GM23338 (cell line): ENCODE data around the gene CACNA1F. TPM values are rescaled to one million over a fixed set of nuclear protein-coding genes. Genes with fewer than 3 reads are reported as not detected.

Experiments
- ATAC-seq: fragments of 200-7000 bp; cut with Tn5 transposase; 3 replicates; pipeline ENCODE4 v1.9.1; 2020
- DNase-seq: peaks from one replicate; pipeline ENCODE4 v3.0.0-alpha.2; 2015; ENCODE audit warnings: low spot score
- H2AFZ ChIP-seq: fragments of 200-600 bp; sonication (generic); 2 replicates; pipeline ENCODE4 v1.8.0; 2016; ENCODE audit warnings: antibody characterized with exemption, mild to moderate bottlenecking, moderate library complexity
- H3F3A ChIP-seq: fragments of 200-600 bp; sonication (generic); replicated peaks from 2 replicates; pipeline ENCODE4 v1.8.0; 2017; ENCODE audit warnings: antibody characterized with exemption, mixed run types, low read depth
- H3K27ac ChIP-seq: fragments of 200-600 bp; sonication (generic); 2 replicates; pipeline ENCODE4 v1.6.1; 2016; ENCODE audit warnings: low read depth
- H3K27me3 ChIP-seq: fragments of 200-600 bp; sonication (generic); 2 replicates; pipeline ENCODE4 v1.8.0; 2016; ENCODE audit warnings: mild to moderate bottlenecking, mixed run types, moderate library complexity; ENCODE audit not compliant: insufficient read depth
- H3K36me3 ChIP-seq: fragments of 200-600 bp; sonication (generic); 2 replicates; pipeline ENCODE4 v1.8.0; 2016; ENCODE audit warnings: mild to moderate bottlenecking; ENCODE audit not compliant: insufficient read depth
- H3K4me1 ChIP-seq: fragments of 200-600 bp; sonication (generic); 2 replicates; pipeline ENCODE4 v1.8.0; 2016; ENCODE audit warnings: mild to moderate bottlenecking, moderate library complexity; ENCODE audit not compliant: insufficient read depth
- H3K4me2 ChIP-seq: fragments of 200-600 bp; sonication (generic); 2 replicates; pipeline ENCODE4 v1.7.1; 2017; ENCODE audit warnings: mixed run types
- H3K4me3 ChIP-seq: fragments of 200-600 bp; sonication (generic); 2 replicates; pipeline ENCODE4 v1.6.1; 2016; ENCODE audit warnings: mixed run types
- H3K79me2 ChIP-seq: fragments of 200-600 bp; sonication (generic); replicated peaks from 2 replicates; pipeline ENCODE4 v1.8.0; 2017; ENCODE audit warnings: mild to moderate bottlenecking; ENCODE audit not compliant: insufficient read depth
- H3K9me2 ChIP-seq: fragments of 200-600 bp; sonication (generic); 2 replicates; pipeline ENCODE4 v1.8.0; 2017; ENCODE audit not compliant: insufficient read depth
- H4K20me1 ChIP-seq: fragments of 200-600 bp; sonication (generic); replicated peaks from 2 replicates; pipeline ENCODE4 v1.8.0; 2017; ENCODE audit warnings: mild to moderate bottlenecking; ENCODE audit not compliant: insufficient read depth
- H3K27ac Mint-ChIP-seq: 2 replicates; pipeline ENCODE4 v1.8.0; 2020; ENCODE audit warnings: inconsistent platforms, mild to moderate bottlenecking, moderate library complexity, mixed read lengths
- H3K27me3 Mint-ChIP-seq: 3 replicates; pipeline ENCODE4 v1.8.0; 2022; ENCODE audit warnings: low read depth, mild to moderate bottlenecking, moderate library complexity, mixed read lengths, inconsistent platforms; ENCODE audit not compliant: insufficient read depth, poor library complexity
- H3K36me3 Mint-ChIP-seq: 3 replicates; pipeline ENCODE4 v1.8.0; 2021; ENCODE audit warnings: low read depth, mild to moderate bottlenecking, inconsistent platforms, moderate library complexity, mixed read lengths
- H3K4me1 Mint-ChIP-seq: 3 replicates; pipeline ENCODE4 v1.8.0; 2020; ENCODE audit warnings: mild to moderate bottlenecking, inconsistent platforms, mixed read lengths
- H3K4me3 Mint-ChIP-seq: 3 replicates; pipeline ENCODE4 v1.8.0; 2021; ENCODE audit warnings: moderate library complexity, mild to moderate bottlenecking, inconsistent platforms, mixed read lengths
- H3K9me3 Mint-ChIP-seq: 3 replicates; pipeline ENCODE4 v1.8.0; 2020; ENCODE audit warnings: moderate library complexity, mild to moderate bottlenecking, inconsistent platforms, mixed read lengths
- CREB1 ChIP-seq: fragments of 250-450 bp; sonication (Bioruptor Pico); IDR thresholded peaks from 2 replicates; pipeline ENCODE4 v1.5.0; 2020; ENCODE audit warnings: low read depth, mild to moderate bottlenecking, moderate library complexity
- EZH2 ChIP-seq: fragments of 200-600 bp; sonication (generic); IDR thresholded peaks from one replicate; pipeline ENCODE4 v1.8.0; 2017; ENCODE audit warnings: antibody characterized with exemption, mild to moderate bottlenecking, low read depth; ENCODE audit not compliant: unreplicated experiment
- EZH2phosphoT487 ChIP-seq: fragments of 200-600 bp; sonication (generic); IDR thresholded peaks from one replicate; pipeline ENCODE4 v1.8.1; 2018; ENCODE audit warnings: antibody characterized with exemption; ENCODE audit not compliant: unreplicated experiment
- JUNB ChIP-seq: IDR thresholded peaks from one replicate; pipeline ENCODE4 v1.6.1; 2016; ENCODE audit warnings: antibody characterized with exemption; ENCODE audit not compliant: unreplicated experiment
- NANOG ChIP-seq: IDR thresholded peaks from 2 replicates; pipeline ENCODE4 v1.6.1; 2016; ENCODE audit warnings: antibody characterized with exemption, borderline replicate concordance
- POLR2AphosphoS5 ChIP-seq: IDR thresholded peaks from 2 replicates; pipeline ENCODE4 v1.6.1; 2016; ENCODE audit warnings: antibody characterized with exemption, low read depth
- STAT1 ChIP-seq: IDR thresholded peaks from one replicate; pipeline ENCODE4 v1.6.1; 2016; ENCODE audit warnings: antibody characterized with exemption; ENCODE audit not compliant: unreplicated experiment
- ZNF114 ChIP-seq: fragments of 250-450 bp; sonication (Bioruptor Pico); IDR thresholded peaks from 2 replicates; pipeline ENCODE4 v1.5.0; 2020; ENCODE audit warnings: mild to moderate bottlenecking, moderate library complexity
- ZNF331 ChIP-seq: fragments of 250-450 bp; sonication (Bioruptor Pico); IDR thresholded peaks from 2 replicates; pipeline ENCODE4 v1.5.0; 2020; ENCODE audit warnings: low read depth, mild to moderate bottlenecking, moderate library complexity
- polyA plus RNA-seq: library from polyadenylated mRNA; unstranded; fragments of >200 nt; fragmentation: Nextera tagmentation; extraction: Ambion mirVana; gene quantifications from 2 replicates; pipeline ENCODE4 v1.2.1, GENCODE V29; 2016
- total RNA-seq: library from RNA; depleted of rRNA; stranded (reverse); fragments of >200 nt; shearing (Covaris generic); gene quantifications from 2 replicates; pipeline ENCODE4 v1.2.3, GENCODE V29; 2014
- TF ChIP-seq, protein P1 (sequence below), 2 experiments: fragments of 200-600 bp in 1 of 2; sonication (generic) in 1 of 2; conservative IDR thresholded peaks; 2 replicates each; pipeline versions ENCODE4 v1.5.1 to v1.6.1; 2016 to 2017; ENCODE audit warnings: antibody characterized with exemption in 2 of 2, low read depth in 2 of 2, mild to moderate bottlenecking in 2 of 2, moderate library complexity in 1 of 2
- TF ChIP-seq, protein P2 (sequence below): fragments of 250-450 bp; sonication (Bioruptor Pico); IDR thresholded peaks from 2 replicates; pipeline ENCODE4 v1.5.0; 2020; ENCODE audit warnings: mild to moderate bottlenecking, moderate library complexity
- TF ChIP-seq, protein P3 (sequence below): IDR thresholded peaks from 2 replicates; pipeline ENCODE4 v1.6.1; 2016; ENCODE audit warnings: antibody characterized with exemption
- TF ChIP-seq, protein P4 (sequence below): IDR thresholded peaks from one replicate; pipeline ENCODE4 v1.6.1; 2018; ENCODE audit warnings: antibody characterized with exemption; ENCODE audit not compliant: unreplicated experiment

Gene CACNA1F
- total and polyA plus RNA-seq, 2 experiments from 2014 or later = 0.44 to 0.90 TPM

DNA sequence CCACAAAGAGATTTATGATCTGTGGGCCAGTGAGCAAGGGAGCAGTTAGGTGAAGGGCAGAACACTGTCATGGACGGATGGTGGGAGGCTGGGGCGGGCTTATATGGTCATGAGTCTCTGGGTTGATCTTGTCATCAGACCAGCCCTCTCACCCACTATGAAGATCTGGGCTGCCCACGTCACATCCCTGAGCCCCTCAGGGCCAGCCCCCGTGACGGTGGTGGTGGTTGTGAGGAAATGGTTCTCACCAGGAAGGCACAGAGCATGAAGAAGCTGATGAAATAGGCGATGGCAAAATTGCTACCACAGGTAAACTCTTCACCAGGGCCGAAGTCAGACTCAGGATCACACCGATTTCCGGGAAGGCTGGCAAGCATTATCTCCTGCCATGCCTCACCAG lies 22.1 kb downstream of the CACNA1F start:
- Histone ChIP-seq H3K36me3 (no peaks in the 10 kb centered on the region), H3K27me3 (no peaks in the 10 kb centered on the region), H2AFZ (no peak overlapping the region), H3K4me1 (no peaks in the 10 kb centered on the region; the same call in 1 of the 2 replicates), H3K27ac (no peak overlapping the region), H3K4me3 (no peak overlapping the region), H3K79me2 (no peaks in the 10 kb centered on the region), H3K9me2 (no peaks in the 10 kb centered on the region), H4K20me1 (no peaks in the 10 kb centered on the region), H3K4me2 (no peak overlapping the region), H3F3A (no peaks in the 10 kb centered on the region)
- Mint-ChIP-seq H3K4me1 (no peaks in the 10 kb centered on the region; the same call in 2 of the 3 replicates), H3K36me3 (no peaks in the 10 kb centered on the region), H3K4me3 (no peak overlapping the region), H3K27ac (no peak overlapping the region), H3K27me3 (peaks cover 2% of the 10 kb centered on the region), H3K9me3 (no peaks in the 10 kb centered on the region)
- no peak for DNase-seq
- TF ChIP-seq POLR2AphosphoS5 (no peak), EZH2phosphoT487 (no peak), ZNF114 (CRISPR knock-in tag) (no peak), JUNB (no peak), ZNF331 (no peak), CREB1 (CRISPR knock-in tag) (no peak), EZH2 (no peak), NANOG (no peak), STAT1 (no peak)
- TF ChIP-seq, protein P1, sequence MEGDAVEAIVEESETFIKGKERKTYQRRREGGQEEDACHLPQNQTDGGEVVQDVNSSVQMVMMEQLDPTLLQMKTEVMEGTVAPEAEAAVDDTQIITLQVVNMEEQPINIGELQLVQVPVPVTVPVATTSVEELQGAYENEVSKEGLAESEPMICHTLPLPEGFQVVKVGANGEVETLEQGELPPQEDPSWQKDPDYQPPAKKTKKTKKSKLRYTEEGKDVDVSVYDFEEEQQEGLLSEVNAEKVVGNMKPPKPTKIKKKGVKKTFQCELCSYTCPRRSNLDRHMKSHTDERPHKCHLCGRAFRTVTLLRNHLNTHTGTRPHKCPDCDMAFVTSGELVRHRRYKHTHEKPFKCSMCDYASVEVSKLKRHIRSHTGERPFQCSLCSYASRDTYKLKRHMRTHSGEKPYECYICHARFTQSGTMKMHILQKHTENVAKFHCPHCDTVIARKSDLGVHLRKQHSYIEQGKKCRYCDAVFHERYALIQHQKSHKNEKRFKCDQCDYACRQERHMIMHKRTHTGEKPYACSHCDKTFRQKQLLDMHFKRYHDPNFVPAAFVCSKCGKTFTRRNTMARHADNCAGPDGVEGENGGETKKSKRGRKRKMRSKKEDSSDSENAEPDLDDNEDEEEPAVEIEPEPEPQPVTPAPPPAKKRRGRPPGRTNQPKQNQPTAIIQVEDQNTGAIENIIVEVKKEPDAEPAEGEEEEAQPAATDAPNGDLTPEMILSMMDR (conservative IDR thresholded peaks at IDR 0.05; ENCODE audit: low read depth in 2 of 2) = no peak
- TF ChIP-seq, protein P2, sequence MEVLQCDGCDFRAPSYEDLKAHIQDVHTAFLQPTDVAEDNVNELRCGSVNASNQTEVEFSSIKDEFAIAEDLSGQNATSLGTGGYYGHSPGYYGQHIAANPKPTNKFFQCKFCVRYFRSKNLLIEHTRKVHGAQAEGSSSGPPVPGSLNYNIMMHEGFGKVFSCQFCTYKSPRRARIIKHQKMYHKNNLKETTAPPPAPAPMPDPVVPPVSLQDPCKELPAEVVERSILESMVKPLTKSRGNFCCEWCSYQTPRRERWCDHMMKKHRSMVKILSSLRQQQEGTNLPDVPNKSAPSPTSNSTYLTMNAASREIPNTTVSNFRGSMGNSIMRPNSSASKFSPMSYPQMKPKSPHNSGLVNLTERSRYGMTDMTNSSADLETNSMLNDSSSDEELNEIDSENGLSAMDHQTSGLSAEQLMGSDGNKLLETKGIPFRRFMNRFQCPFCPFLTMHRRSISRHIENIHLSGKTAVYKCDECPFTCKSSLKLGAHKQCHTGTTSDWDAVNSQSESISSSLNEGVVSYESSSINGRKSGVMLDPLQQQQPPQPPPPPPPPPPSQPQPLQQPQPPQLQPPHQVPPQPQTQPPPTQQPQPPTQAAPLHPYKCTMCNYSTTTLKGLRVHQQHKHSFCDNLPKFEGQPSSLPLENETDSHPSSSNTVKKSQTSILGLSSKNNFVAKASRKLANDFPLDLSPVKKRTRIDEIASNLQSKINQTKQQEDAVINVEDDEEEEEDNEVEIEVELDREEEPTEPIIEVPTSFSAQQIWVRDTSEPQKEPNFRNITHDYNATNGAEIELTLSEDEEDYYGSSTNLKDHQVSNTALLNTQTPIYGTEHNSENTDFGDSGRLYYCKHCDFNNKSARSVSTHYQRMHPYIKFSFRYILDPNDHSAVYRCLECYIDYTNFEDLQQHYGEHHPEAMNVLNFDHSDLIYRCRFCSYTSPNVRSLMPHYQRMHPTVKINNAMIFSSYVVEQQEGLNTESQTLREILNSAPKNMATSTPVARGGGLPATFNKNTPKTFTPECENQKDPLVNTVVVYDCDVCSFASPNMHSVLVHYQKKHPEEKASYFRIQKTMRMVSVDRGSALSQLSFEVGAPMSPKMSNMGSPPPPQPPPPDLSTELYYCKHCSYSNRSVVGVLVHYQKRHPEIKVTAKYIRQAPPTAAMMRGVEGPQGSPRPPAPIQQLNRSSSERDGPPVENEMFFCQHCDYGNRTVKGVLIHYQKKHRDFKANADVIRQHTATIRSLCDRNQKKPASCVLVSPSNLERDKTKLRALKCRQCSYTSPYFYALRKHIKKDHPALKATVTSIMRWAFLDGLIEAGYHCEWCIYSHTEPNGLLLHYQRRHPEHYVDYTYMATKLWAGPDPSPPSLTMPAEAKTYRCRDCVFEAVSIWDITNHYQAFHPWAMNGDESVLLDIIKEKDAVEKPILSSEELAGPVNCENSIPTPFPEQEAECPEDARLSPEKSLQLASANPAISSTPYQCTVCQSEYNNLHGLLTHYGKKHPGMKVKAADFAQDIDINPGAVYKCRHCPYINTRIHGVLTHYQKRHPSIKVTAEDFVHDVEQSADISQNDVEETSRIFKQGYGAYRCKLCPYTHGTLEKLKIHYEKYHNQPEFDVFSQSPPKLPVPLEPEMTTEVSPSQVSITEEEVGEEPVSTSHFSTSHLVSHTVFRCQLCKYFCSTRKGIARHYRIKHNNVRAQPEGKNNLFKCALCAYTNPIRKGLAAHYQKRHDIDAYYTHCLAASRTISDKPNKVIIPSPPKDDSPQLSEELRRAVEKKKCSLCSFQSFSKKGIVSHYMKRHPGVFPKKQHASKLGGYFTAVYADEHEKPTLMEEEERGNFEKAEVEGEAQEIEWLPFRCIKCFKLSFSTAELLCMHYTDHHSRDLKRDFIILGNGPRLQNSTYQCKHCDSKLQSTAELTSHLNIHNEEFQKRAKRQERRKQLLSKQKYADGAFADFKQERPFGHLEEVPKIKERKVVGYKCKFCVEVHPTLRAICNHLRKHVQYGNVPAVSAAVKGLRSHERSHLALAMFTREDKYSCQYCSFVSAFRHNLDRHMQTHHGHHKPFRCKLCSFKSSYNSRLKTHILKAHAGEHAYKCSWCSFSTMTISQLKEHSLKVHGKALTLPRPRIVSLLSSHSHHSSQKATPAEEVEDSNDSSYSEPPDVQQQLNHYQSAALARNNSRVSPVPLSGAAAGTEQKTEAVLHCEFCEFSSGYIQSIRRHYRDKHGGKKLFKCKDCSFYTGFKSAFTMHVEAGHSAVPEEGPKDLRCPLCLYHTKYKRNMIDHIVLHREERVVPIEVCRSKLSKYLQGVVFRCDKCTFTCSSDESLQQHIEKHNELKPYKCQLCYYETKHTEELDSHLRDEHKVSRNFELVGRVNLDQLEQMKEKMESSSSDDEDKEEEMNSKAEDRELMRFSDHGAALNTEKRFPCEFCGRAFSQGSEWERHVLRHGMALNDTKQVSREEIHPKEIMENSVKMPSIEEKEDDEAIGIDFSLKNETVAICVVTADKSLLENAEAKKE (CRISPR knock-in tag) = no peak
- TF ChIP-seq, protein P3, sequence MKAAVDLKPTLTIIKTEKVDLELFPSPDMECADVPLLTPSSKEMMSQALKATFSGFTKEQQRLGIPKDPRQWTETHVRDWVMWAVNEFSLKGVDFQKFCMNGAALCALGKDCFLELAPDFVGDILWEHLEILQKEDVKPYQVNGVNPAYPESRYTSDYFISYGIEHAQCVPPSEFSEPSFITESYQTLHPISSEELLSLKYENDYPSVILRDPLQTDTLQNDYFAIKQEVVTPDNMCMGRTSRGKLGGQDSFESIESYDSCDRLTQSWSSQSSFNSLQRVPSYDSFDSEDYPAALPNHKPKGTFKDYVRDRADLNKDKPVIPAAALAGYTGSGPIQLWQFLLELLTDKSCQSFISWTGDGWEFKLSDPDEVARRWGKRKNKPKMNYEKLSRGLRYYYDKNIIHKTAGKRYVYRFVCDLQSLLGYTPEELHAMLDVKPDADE = no peak
- TF ChIP-seq, protein P4, sequence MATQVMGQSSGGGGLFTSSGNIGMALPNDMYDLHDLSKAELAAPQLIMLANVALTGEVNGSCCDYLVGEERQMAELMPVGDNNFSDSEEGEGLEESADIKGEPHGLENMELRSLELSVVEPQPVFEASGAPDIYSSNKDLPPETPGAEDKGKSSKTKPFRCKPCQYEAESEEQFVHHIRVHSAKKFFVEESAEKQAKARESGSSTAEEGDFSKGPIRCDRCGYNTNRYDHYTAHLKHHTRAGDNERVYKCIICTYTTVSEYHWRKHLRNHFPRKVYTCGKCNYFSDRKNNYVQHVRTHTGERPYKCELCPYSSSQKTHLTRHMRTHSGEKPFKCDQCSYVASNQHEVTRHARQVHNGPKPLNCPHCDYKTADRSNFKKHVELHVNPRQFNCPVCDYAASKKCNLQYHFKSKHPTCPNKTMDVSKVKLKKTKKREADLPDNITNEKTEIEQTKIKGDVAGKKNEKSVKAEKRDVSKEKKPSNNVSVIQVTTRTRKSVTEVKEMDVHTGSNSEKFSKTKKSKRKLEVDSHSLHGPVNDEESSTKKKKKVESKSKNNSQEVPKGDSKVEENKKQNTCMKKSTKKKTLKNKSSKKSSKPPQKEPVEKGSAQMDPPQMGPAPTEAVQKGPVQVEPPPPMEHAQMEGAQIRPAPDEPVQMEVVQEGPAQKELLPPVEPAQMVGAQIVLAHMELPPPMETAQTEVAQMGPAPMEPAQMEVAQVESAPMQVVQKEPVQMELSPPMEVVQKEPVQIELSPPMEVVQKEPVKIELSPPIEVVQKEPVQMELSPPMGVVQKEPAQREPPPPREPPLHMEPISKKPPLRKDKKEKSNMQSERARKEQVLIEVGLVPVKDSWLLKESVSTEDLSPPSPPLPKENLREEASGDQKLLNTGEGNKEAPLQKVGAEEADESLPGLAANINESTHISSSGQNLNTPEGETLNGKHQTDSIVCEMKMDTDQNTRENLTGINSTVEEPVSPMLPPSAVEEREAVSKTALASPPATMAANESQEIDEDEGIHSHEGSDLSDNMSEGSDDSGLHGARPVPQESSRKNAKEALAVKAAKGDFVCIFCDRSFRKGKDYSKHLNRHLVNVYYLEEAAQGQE = no peak
- ATAC-seq = no peak
